Fibroblast of skin of scalp (primary cell): ENCODE results near the gene SAP25.
A peak's percentile ranks its signal among the peaks of the same experiment; 100 is the strongest.

Source experiments
- DNase-seq: peaks from one replicate; pipeline ENCODE4 v3.0.0-alpha.2; 2013

The SAP25 gene

DNA sequence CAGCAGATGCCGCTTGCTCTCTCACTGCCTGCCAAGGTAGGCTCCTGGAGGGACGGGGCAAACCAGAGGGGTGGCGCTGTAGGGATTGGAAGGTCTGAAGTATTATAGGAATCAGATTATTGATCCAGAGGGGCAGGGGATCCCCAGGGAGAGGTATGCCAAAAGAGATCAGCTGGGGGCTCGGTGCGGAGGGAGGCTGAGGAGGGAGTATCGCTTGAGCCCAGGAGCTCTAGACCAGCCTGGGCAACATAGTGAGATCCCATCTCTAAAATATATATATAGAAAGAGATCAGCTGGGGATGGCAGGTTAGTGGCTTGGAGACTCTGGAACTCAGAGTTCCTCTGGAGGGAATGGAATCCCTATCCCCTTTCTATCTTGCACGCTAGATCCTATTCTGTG, 21.5 kb upstream of the SAP25 start:
- DNase-seq, result no peak

DNA sequence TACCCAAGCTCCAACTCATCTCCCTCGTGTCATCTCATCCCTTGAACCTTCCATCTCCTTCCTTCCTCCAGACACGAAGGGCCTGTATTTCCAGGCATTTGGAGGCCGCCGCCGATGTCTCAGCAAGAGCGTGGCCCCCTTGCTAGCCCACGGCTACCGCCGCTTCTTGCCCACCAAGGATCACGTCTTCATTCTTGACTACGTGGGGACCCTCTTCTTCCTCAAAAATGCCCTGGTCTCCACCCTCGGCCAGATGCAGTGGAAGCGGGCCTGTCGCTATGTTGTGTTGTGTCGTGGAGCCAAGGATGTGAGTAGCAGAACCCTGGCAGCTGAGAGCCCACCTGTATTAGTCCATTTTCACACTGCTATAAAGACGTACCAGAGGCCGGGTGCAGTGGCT, 17.9 kb upstream of the SAP25 start:
- no peak for DNase-seq

DNA sequence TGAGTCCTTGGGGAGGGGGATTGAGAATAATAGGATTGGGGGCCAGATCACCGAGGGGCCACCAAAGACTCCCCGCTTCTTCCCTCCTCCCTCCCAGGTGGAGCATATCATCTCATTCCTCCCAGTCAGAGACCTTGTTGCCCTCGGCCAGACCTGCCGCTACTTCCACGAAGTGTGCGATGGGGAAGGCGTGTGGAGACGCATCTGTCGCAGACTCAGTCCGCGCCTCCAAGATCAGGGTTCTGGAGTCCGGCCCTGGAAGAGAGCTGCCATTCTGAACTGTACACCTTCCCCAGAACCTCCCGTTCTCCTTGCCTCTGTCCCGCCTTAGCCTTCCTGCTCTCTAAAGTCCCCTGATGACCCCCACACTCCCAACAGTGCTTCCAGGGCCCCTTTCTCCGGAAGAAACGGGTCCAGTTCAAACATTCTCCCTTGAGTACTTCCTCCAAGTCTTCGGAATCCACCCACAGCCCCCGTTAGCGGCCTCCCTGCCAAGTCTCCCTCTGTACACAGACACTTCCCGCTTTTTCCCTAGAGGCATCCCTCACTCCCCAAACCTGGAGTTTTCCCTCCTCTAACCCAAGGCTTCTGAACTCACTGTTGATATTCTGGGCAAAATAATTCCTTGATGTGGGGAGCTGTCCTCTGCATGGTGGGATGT, 16.5 kb upstream of the SAP25 start:
- peak; percentile 35 for DNase-seq

DNA sequence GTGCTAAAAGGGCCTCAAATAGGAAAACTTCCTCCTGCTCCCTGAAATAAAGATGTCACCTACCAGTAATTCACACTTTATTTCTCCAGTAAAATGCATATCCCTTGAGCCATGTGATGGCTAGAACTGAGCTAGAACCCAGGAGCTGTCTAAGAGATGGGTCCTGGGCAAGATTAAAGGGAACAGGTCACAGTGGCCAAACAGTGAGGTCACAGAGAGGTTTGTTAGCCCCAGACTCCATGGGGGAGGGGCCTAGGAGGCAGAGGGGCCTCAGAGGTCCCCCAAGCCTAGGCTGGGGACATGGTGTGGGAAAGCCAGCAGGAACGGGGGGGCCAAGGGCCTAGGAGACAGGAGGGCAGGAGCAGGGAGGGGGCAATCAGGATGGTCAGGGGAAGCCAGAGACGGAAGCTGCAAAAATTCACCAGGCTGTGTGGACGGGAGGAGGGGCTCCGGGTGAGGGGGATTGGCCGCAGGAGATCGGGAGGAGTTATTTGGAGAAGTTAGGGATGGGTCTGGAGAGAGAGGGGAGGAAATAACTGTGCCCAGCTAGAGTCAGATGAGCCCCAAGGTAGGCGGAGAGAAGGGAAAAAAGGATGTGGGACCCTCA, 15.7 kb upstream of the SAP25 start:
- DNase-seq, result no peak

DNA sequence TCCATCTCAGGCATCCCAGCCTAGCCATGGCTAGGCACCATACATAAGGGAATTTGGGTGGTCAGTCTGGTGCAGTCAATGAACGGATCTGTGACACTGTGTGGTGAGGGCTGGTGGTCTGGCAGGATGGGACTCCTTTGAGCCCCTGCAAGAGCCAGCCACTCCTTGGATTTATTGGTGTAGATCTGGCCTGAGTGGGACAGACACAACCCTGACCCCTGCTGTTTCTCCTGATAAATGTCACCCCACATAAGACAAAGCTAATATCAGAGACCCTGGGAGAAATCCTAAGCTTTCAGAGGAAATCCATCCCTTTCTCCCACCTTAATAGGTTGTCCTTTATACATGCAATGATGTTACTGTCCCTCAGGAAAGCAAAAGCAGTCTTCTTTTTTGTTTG, 14.7 kb upstream of the SAP25 start:
- peak; percentile 42 for DNase-seq

DNA sequence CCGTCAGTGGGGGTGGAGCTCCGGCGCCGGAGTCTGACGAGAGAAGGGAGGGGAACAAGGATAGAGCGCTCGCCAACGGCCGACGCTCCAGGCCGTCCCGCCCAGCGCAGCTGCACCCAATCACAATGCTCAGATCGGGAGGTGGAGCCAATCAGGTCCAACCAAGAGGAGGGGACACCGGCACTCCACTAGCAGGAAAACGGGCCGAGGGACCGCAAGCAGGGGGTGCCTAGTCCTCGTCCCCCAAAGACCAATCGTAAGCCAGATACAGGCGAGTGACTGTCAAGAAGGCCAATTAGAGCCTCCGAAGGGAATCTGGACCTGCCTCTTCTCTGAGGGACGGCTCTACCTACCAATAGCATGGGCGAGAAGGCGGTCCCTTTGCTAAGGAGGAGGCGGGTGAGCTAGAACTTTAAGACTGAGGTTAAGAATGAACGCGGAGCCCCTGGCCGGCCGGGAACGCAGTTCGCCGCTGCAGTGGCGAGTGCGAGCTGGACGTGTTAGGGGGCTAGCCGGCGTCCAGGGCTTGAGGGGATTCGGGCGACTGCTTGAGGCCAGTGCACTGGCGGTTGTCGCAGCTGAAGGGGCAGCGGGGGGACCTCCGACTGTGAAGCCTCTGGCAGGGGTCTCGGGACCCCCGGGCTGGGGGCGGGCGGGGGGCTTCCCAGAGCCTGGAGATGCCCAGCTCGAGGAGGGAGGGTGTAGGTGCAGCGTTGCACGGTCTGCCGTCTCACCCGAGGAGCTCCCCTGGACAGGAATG, 12.7 kb upstream of the SAP25 start, which contains the start of gene FBXO24:
Gene FBXO24, plus strand, starts transcription at position 63 of the 760 bp plus-strand sequence. Its CDS starts 298 bp downstream, at position 361.
- peak; percentile 100 for DNase-seq

DNA sequence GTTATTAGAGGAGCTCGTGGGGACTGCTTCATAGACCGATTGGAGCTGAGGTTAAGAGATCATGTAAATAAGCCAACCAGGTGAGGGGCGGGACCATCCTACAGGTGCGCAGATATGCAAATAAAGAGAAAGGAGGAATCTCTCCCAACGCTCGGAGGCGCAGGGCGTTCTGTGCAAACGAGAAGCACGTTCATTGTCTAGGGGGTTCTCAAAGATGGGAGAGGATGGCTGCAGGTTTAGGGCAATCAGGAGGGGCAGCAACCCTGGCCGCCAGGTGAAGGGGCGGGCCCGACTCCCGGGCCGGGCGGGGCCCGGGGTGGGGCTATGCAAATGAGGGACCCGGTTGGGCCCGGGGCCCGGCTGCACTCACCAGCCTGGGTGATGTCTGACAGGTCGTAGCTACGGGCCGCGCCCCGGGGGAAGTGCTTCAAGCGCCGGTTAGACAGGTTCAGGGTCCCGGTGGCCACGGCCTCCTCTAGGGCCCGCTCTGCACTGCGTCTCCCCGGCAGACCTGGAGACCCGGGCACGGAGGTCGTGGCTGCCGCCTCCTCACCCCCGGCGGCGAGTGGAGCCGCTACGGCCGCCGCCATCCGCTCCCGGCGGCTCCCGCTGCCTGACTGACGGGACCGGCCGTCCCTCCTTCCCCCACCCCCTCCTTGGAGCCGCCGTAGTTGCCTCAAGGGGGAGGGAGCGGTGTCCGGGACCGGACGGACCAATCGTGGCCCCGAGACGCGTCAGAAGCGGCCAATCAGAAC, 12.0 kb upstream of the SAP25 start, which contains the start of gene LRCH4:
Gene LRCH4, minus strand, starts transcription at position 619 of the 755 bp plus-strand sequence. Its CDS starts 29 bp downstream, at position 590.
- DNase-seq, result no peak

DNA sequence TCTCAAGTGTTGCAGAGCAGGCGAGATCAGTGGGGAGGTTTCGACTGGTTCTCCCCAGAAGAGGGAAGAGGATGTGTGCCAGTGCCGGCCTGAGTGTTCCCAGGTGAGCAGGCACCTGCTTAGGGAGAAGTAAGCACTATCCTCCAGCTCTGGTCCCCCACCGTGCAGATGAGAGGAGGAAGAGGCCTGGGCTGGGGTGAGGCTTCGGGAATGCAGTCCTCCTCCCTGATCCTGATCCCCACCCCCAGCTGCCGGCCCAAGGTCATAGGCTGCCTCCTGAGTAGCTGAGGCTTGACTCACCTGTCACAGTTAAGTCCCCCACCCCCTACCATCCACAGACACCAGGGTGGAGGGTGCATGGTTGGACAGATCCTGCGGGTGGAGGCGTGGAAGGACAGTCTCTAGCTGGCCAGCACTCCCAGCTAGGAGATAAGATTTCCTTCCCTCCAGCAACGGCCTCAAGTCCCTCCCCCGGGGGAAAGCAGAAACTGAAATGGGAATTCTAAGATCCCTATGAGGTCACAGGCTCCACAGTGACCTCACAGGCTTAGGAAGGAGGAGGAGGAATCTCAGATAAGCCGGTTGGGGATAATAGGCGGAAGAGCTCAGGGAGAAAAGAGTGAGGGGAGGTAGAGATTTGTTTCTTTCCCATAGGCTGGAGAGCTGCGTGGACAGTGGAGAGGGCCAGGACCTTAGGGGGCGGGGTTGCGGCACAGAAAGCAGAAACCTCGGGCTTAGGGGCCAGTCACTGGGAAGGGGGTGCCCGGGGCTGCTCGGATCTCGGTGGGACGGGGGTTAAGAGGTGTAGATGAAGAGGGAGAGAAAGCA, 11.2 kb upstream of the SAP25 start:
- peak; percentile 61 for DNase-seq

DNA sequence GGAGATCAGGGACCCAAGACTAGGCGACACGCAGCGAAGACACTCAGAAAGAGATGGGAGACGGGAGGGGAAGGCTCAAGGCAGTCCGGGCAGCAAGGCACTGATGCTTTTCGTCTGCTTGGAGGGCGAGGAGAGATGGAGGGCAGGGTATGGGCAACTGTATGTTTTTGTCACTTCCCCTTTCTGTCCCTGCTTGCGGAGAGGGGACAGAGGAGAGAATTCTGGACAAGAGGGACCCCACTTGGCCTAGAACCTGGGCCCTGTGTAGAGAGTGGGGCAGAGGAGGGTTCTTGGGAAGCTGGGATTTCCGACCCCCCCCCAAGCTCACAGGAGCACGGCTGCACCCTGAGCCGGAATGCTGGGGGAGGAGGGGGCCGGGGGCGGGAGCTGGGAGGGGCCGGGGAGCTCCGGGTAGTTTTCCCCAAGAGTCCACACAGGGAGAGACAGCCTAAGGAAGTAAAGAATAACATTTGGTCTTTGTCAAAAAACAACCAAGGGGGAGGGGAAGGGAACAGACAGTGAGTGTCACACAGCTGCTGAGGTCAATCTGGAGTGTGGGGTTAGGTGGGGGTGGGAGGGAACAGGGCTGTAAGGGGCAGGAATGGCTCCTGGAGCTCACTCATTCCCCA, 10.5 kb upstream of the SAP25 start:
- DNase-seq, result no peak

DNA sequence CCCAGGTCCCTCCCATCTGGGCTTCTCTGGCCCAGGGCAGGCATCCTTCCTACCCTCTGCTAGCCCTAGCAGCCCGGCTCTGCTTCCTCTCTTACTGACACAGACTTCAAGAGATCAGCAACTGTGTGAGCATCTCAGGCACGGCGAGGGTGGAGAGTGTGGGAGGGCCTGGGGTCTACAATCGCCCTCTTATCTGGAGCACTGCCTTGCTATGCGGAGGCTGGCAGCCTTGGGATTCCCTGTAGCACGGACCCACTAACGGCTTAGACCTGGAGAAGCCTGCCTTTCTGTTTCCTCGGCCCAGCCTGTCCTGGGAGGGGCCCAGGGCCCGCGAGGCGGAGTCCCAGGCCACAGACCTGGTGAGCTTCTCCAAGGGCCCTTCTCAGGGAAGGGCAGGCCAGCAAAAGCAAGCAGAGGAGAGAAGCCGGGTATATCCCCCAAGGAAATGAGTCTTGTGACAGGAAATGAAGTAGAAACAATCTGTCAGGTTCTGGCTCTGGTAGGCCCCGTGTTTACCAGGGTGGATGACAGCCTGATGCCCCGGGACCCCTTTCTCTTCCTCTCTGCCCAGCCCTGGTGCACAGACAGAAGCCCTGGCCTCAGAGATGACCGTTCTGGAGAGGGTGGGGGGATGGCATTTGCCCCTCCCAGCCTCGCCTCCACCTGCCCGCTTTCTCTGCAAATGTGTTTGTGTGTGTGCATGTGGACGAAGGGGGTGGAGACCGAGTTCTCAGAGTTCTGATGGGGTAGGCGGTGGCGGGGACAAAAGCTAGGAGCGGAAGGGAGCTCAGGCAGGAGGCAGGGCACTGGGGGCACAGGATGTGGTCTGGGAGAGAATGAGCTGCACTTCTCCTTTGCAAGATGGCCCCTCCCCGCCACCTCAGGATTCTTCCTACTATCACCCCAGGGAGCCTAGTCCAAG, 9.7 kb upstream of the SAP25 start:
- DNase-seq, result peak; percentile 23

DNA sequence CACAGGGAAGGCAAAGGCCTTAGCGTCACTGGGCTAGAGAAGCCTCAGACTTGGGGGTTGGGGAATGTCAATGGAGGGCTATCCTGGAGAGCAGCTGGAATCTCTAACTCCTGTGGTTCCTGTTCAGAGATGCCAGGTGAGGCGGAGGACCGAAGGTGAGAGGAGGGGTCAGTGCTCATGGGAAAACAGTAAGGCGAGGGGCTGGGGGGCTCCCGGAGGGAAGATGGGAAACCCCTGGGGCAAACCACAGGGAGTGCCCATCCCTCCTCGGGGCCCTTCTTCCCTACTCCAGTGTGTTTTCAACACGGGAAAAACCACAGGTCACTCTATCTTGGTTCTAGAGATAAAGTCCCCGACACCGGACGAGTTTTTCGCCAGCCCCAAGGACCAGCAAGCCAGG, 8.9 kb upstream of the SAP25 start:
- DNase-seq, result no peak

DNA sequence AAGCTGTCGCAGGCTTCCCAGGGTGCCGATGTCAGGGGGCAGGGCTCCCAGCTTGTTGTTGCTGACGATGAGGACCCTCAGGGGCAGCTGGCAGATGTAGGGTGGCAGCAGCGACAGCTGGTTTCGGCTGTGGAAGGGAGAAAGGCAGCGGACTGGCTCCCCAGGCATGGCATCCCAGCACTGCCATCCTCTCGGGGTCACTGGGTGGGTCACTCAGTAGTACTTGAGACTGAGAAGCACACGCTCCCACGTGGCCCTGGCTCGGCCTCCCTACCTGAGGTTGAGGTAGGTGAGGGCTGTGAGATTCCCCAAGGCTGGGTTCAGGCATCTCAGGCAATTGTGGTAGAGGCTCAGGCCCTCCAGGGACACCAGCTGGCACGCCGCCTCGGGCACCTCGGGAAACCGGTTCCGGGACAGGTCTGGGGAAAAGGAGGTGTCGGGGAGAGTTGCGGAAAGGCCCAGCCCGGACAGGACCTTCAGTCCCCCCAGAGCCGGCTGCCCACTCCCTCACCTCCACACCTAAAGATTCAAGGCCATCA, 8.4 kb upstream of the SAP25 start:
- no peak for DNase-seq

DNA sequence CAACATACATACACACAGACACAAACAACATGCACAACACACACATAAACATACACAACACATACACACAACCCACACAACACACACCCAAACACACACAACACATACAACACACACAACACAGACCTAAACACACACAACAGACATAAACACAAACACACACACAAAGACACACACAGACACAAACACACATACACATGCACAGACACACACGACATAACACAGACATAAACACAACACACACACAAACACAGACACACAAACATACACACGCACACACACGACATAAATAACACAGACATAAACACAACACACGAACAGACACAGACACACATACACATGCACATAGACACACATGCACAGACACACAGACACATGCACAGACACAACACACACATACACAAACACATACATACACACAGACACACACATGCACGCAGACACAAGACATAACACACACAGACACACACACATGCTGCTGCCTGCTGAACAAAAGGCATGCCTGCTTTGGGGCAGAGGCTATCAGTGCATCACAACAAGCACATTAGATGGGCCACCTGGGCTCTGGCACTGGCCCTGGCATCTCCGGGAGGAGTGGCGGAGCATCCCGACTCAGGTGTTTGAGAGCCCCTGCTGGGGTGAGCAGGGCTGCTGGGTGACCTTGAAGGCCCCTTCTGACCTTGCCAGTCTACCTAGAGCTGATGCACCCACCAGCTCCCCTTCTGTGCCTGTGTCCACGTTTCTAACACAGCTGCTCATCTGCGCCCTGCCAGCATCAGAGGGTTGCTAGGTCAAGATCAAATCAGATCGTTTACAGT, 7.0 kb upstream of the SAP25 start:
- DNase-seq, result no peak

DNA sequence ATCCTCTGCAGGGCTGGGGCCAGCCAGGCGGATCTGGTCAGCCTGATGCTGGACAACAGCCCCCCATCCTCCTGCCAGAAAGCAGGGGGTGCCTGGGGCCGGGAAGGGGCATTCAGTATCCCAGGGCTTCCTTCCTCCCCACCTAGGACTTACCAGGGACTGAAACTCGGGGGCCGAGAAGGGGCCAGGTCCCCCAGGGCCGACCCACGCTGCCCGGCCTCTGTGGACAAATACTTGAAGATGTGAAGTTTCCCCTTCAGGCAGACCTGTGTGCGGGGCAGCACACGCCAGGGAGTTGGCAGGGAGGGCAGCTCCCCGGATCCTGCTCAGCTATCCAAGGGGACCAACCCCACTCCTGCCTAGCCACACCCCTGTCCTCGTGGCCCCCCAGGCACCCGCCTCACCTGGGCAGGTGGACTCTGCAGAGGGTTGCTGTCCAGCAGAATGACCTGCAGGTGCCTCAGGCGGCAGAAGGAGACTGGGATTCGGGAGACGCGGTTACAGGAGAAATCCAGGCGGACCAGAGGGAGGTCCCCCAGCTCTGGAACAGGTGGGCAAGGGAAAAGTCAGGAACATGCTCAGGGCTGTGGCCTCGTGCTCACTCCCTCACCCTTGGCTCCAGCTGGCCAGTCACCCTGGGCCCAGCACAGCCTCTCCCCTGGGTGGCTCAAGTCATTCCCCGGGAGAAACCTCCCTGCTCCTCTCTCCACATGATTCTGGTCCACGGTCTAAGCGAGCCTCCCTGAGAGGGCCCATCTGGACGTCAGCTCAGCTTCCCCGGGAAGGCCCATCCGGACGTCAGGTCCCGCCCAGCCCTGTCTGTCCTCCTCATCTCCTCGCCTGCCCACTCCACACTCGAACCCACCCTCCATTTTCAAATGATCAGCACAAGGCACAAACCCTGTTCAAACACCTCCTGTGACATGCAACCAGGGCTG, 4.8 kb upstream of the SAP25 start:
- DNase-seq, result no peak

DNA sequence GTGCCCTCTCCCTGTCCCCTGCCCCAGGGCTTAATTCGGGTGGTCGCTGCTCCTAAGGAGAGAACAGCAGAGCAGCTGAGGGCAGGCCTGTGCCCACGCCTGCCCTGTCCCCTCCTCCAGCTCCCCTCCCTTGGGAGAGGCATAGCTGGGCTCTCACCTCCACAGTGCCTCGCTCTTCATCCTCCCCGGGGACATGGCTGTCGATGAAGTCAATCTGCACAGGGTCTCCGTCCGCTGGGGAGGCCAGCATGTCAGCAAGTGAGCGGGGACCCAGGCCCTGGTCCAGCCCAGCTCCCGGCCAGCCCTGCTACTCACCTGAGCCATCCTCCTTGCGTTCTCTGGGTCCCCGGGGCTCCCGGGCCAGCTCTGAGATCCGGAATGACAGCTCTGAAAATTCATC, 3.8 kb upstream of the SAP25 start:
- no peak for DNase-seq

DNA sequence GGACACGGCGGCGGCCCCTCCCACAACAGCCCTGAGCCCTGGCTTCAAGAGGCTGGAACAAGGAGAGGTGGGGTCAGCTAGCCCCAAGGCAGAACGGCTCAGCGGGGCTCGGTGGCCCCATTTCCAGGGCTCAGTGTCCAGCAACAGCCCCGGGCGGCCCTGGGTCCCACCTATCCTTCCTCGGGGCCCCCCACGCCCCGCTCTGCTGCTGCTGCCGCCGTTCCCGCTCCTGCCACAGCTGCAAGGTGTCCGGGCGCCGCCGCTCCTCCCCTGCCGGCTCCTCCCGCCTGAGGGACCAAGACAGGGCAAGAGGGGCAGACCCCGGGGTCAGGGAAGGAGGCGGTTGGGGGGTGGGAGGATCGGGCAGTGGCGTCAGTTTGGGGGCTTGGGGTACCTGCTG, 3.4 kb upstream of the SAP25 start:
- no peak for DNase-seq

DNA sequence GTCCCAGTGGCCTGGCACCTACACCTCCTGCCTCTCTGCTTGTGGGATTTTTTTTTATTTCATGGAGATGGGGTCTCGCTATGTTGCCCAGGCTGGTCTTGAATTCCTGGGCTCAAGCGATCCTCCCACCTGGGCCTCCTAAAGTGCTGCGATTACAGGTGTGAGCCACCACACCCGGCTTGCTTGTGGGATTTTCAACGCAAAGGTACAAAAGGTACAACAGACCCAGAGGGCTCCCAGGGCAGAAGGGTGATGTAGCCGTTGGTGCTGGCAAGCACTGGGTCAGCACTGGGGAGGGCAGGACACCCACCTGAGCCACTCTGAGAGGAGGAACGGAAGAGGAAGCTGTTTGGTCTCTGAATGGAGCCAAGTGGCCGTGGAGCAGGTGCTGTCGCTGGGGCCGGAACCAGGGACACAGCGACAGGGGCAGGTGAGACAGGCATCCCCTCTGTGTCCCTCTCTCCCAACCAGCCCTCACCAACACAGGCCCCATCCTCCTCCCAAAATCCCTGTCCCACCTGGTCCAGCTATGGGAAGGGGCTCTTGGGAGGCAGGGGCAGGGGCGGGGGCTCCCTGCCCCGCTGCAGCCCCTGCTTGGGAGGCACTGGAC, 2.8 kb upstream of the SAP25 start:
- no peak for DNase-seq
